ENCODE data around the gene EGFL7. TPM values are rescaled to one million over a fixed set of nuclear protein-coding genes. Genes with fewer than 3 reads are reported as not detected.
"Not testable (repeated sequence)": the region's sequence is repeated elsewhere in the genome, so short reads cannot be mapped to it uniquely, and the experiment has no call there.

The EGFL7 gene
- total and polyA plus RNA-seq, 7 donors = 6.0 to 75.6 (median 43.4) TPM

- H3K9me3 ChIP-seq = no peaks in the 10 kb centered on the region
- DNase-seq = no peak
- 10 to 32% methylated on average over 19 of the region's 19 CpGs for WGBS, 2 donors
- no peaks in the 10 kb centered on the region for H3K36me3 ChIP-seq
- intact Hi-C loops (cut with DNase I) = loop anchor here (5.0 kb wide), 1 partner anchor 88 kb away; no protein-coding TSS in a partner anchor
- H3K27me3 ChIP-seq = peaks cover 0 to 5% (median 0%) of the 10 kb centered on the region in 3 donors
- TF ChIP-seq EP300 (IDR thresholded peaks at IDR 0.05) (no peak), POLR2A (IDR thresholded peaks at IDR 0.05) (no peak), POLR2AphosphoS5 (IDR thresholded peaks at IDR 0.05) (no peak)
- TF ChIP-seq, protein P1, sequence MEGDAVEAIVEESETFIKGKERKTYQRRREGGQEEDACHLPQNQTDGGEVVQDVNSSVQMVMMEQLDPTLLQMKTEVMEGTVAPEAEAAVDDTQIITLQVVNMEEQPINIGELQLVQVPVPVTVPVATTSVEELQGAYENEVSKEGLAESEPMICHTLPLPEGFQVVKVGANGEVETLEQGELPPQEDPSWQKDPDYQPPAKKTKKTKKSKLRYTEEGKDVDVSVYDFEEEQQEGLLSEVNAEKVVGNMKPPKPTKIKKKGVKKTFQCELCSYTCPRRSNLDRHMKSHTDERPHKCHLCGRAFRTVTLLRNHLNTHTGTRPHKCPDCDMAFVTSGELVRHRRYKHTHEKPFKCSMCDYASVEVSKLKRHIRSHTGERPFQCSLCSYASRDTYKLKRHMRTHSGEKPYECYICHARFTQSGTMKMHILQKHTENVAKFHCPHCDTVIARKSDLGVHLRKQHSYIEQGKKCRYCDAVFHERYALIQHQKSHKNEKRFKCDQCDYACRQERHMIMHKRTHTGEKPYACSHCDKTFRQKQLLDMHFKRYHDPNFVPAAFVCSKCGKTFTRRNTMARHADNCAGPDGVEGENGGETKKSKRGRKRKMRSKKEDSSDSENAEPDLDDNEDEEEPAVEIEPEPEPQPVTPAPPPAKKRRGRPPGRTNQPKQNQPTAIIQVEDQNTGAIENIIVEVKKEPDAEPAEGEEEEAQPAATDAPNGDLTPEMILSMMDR (IDR thresholded peaks at IDR 0.05) = peak in 3 of 4 experiments; percentile 35 to 47 (median 40)
- H3K4me1 ChIP-seq = peaks cover 0 to 22% (median 16%) of the 10 kb centered on the region in 4 donors
- H3K27ac ChIP-seq = no peak overlapping the region
- H3K4me3 ChIP-seq = no peak overlapping the region
Measured at GRCh38 chr9:136629879-136630661, 32.6 kb upstream of the EGFL7 start.

- Histone ChIP-seq H3K27me3 (peaks cover 0 to 5% (median 0%) of the 10 kb centered on the region in 3 donors), H3K36me3 (no peaks in the 10 kb centered on the region), H3K4me1 (peaks cover 0 to 17% (median 11%) of the 10 kb centered on the region in 4 donors), H3K27ac (no peak overlapping the region), H3K9me3 (no peaks in the 10 kb centered on the region), H3K4me3 (no peak overlapping the region)
- TF ChIP-seq POLR2AphosphoS5 (IDR thresholded peaks at IDR 0.05) = no peak
- TF ChIP-seq, protein P1 (IDR thresholded peaks at IDR 0.05) = peak in 1 of 4 experiments; percentile 2
- intact Hi-C loops (cut with DNase I) = no loop called here
- 35 to 69% methylated on average over 12 of the region's 12 CpGs for WGBS, 2 donors
- DNase-seq = no peak
Measured at GRCh38 chr9:136630662-136630992, 32.1 kb upstream of the EGFL7 start.

DNA sequence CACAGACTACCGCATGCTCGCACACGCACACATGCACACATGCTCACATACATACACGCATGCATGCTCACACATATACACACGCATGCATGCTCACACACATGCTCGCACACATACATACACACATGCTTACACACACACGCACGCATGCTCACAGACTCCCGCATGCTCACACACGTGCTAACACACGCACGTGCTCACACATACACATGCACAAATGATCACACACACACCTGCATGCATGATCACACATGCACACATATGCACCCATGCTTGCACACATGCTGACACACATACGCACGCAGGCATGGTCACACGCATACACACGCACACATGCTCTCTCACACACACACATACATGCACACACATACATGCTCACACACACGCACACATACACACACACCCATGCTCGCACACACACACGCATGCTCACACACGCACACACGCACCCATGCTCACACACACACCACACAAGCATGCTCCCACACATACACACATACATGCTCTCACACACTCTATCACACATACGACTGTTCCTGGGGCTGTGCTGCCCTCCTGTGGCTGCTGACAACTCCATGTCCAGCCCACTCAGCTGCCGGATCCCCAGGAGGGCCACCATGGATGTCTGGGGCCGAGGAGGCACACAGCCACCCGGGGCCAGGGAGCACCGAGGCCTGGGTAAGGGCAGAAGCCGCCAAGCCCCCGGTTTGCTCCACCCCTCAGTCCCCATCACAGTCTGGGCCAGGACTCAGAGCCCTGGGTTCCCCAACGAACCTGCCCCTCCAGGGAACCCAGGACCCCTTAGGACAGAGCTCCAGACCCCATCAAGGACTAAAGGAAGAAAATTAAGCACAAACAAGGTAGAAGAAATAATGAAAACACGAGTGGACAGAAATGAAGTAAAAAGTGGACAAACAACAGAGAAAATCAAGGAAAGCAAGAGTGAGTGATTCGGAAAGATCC lies 31.4 kb upstream of the EGFL7 start:
- Histone ChIP-seq H3K36me3 (no peaks in the 10 kb centered on the region), H3K9me3 (no peaks in the 10 kb centered on the region), H3K27ac (no peak overlapping the region), H3K27me3 (peaks cover 0 to 5% (median 0%) of the 10 kb centered on the region in 3 donors), H3K4me3 (no peak overlapping the region), H3K4me1 (peaks cover 0 to 10% (median 4%) of the 10 kb centered on the region in 4 donors)
- TF ChIP-seq, protein P1 (IDR thresholded peaks at IDR 0.05) = peak; percentile 76 to 94 (median 89)
- no peak for TF ChIP-seq EP300 (IDR thresholded peaks at IDR 0.05)
- WGBS, 2 donors = 39 to 57% methylated on average over 31 of the region's 31 CpGs
- intact Hi-C loops (cut with DNase I) = loop anchor here (1.0 kb wide), 1 partner anchor 143 kb away; no protein-coding TSS in a partner anchor
- peak; percentile 88 for DNase-seq

DNA sequence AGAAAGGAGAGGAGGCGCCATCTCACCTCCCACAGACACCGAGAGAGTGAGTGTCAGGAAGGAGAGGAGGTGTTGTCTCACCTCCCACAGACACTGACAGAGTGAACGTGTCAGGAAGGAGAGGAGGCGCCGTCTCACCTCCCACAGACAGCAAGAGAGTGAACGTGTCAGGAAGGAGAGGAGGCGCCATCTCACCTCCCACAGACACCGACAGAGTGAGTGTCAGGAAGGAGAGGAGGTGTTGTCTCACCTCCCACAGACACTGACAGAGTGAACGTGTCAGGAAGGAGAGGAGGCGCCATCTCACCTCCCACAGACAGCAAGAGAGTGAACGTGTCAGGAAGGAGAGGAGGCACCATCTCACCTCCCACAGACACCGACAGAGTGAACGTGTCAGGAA lies 30.6 kb upstream of the EGFL7 start:
- H3K4me1 ChIP-seq; DNase-seq; H3K4me3 ChIP-seq; H3K27ac ChIP-seq; H3K9me3 ChIP-seq; H3K36me3 ChIP-seq; intact Hi-C loops (cut with DNase I); H3K27me3 ChIP-seq: not testable (repeated sequence)
- WGBS, 2 donors = 49 to 58% methylated on average over 8 to 11 of the region's 13 CpGs

DNA sequence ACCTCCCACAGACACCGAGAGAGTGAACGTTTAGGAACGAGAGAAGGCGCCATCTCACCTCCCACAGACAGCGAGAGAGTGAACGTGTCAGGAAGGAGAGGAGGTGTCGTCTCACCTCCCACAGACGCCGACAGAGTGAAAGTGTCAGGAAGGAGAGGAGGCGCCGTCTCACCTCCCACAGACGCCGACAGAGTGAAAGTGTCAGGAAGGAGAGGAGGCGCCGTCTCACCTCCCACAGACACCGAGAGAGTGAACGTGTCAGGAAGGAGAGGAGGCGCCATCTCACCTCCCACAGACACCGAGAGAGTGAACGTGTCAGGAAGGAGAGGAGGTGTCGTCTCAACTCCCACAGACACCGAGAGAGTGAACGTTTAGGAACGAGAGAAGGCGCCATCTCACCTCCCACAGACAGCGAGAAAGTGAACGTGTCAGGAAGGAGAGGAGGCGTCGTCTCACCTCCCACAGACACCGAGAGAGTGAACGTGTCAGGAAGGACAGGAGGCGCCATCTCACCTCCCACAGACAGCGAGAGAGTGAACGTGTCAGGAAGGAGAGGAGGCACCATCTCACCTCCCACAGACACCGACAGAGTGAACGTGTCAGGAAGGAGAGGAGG lies 30.1 kb upstream of the EGFL7 start:
- intact Hi-C loops (cut with DNase I) = not testable (repeated sequence)

More for the DNA sequence above, 30.1 kb upstream of the EGFL7 start:
- WGBS, 2 donors = 80% methylated on average over 36 of the region's 36 CpGs
- H3K9me3 ChIP-seq, H3K27me3 ChIP-seq, H3K27ac ChIP-seq, H3K4me1 ChIP-seq, H3K36me3 ChIP-seq, DNase-seq, H3K4me3 ChIP-seq: not testable (repeated sequence)

Data from sigmoid colon (tissue), 7 donors.